HCT116 (cell line): ENCODE measurements around the gene UBE2M. TPM values are rescaled to one million over a fixed set of nuclear protein-coding genes. Genes with fewer than 3 reads are reported as not detected.

Source experiments
- ATAC-seq: fragments of 200-7000 bp; cut with Tn5 transposase; 2 replicates; pipeline ENCODE4 v1.9.1; 2020; ENCODE audit warnings: mild to moderate bottlenecking, moderate library complexity
- BruUV-seq: library from RNA; stranded (reverse); fragments of 400-500 nt; replicated peaks from 2 replicates; lab custom pipeline; 2021; lab: Mats Ljungman, UMichigan
- CTCF ChIA-PET: fragments of 300-600 bp; sonication (Branson Sonifier 250); formaldehyde crosslinking; loops from one replicate; lab custom pipeline; 2021; ENCODE audit warnings: antibody characterized with exemption; lab: Charles Lee
- POLR2A ChIA-PET: fragments of 300-600, 350-600 bp; sonication (Branson Sonifier 250); formaldehyde crosslinking; loops from one replicate; lab custom pipeline; 2021; ENCODE audit warnings: antibody characterized with exemption; lab: Charles Lee
- RAD21 ChIA-PET, 2 experiments: fragments of 300-600 bp; sonication (Branson Sonifier 250); formaldehyde crosslinking; loops; one replicate each; lab custom pipeline; 2023; ENCODE audit warnings: low total read pairs in 2 of 2; ENCODE audit not compliant: uncharacterized antibody in 2 of 2, unreplicated experiment in 2 of 2, low non-redundant PET in 1 of 2; lab: Charles Lee
- DNase-seq: peaks from one replicate; pipeline ENCODE4 v3.0.0-alpha.2; 2010; ENCODE audit warnings: low read depth, low spot score
- H2AFZ ChIP-seq: fragments of 200-600 bp; shearing (Covaris generic), sonication (generic); 2 replicates; pipeline ENCODE4 v1.6.1; 2017; ENCODE audit warnings: low read depth, mixed run types, mixed read lengths, antibody characterized with exemption, low read length; ENCODE audit not compliant: poor library complexity, severe bottlenecking
- H3K27ac ChIP-seq: 2 replicates; pipeline ENCODE4 v1.5.1; 2012; ENCODE audit warnings: low read depth, low read length
- H3K27me3 ChIP-seq: fragments of 200-600 bp; sonication (generic); 2 replicates; pipeline ENCODE4 v1.6.1; 2016; ENCODE audit warnings: mixed run types, low read length, mixed read lengths; ENCODE audit not compliant: insufficient read depth
- H3K36me3 ChIP-seq, 2 experiments: fragments of 200-500 bp in 1 of 2; fragments of 200-600 bp in 1 of 2; sonication (Bioruptor generic) in 1 of 2; sonication (generic) in 1 of 2; 2 replicates each; pipeline versions ENCODE4 v1.5.1 to v1.6.1; 2014 to 2016; ENCODE audit warnings: low read length in 2 of 2, inconsistent platforms in 1 of 2, mixed read lengths in 1 of 2, mixed run types in 1 of 2; ENCODE audit not compliant: insufficient read depth in 2 of 2, control insufficient read depth in 1 of 2
- H3K4me1 ChIP-seq, 2 experiments: fragments of 200-600 bp in 1 of 2; sonication (generic) in 1 of 2; 2 replicates each; pipeline versions ENCODE4 v1.5.1 to v1.6.1; 2012 to 2017; ENCODE audit warnings: low read length in 2 of 2, inconsistent platforms in 1 of 2, mild to moderate bottlenecking in 1 of 2, mixed read lengths in 1 of 2, mixed run types in 1 of 2, moderate library complexity in 1 of 2; ENCODE audit not compliant: insufficient read depth in 2 of 2, control insufficient read depth in 1 of 2
- H3K4me2 ChIP-seq: fragments of 200-600 bp; sonication (generic); 2 replicates; pipeline ENCODE4 v1.6.1; 2017; ENCODE audit warnings: mixed run types, low read length, mixed read lengths
- H3K4me3 ChIP-seq, 2 experiments: fragments of 200-600 bp in 1 of 2; sonication (generic) in 1 of 2; replicated peaks in 1 of 2; 2 replicates each; pipeline ENCODE4 v1.5.1; 2011 to 2016; ENCODE audit warnings: low read length in 2 of 2, control low read depth in 1 of 2, low read depth in 1 of 2, mild to moderate bottlenecking in 1 of 2, mixed read lengths in 1 of 2, mixed run types in 1 of 2
- H3K79me2 ChIP-seq: fragments of 200-600 bp; sonication (generic); 2 replicates; pipeline ENCODE4 v1.6.1; 2017; ENCODE audit warnings: mild to moderate bottlenecking, mixed run types, low read length, moderate library complexity, mixed read lengths; ENCODE audit not compliant: insufficient read depth
- H3K9ac ChIP-seq: fragments of 200-600 bp; sonication (generic); 2 replicates; pipeline ENCODE4 v1.6.1; 2016; ENCODE audit warnings: low read length, mixed read lengths
- H3K9me2 ChIP-seq: fragments of 200-600 bp; sonication (generic), shearing (Covaris generic); 2 replicates; pipeline ENCODE4 v1.6.1; 2017; ENCODE audit warnings: mixed run types, mild to moderate bottlenecking, moderate library complexity; ENCODE audit not compliant: insufficient read depth
- H3K9me3 ChIP-seq, 2 experiments: fragments of 200-500 bp in 1 of 2; fragments of 200-600 bp in 1 of 2; sonication (Bioruptor generic) in 1 of 2; sonication (generic) in 1 of 2; 2 replicates each; pipeline ENCODE4 v1.6.1; 2014 to 2017; ENCODE audit warnings: low read length in 2 of 2, mixed read lengths in 2 of 2, inconsistent platforms in 1 of 2, low read depth in 1 of 2, mild to moderate bottlenecking in 1 of 2, mixed run types in 1 of 2, moderate library complexity in 1 of 2; ENCODE audit not compliant: control insufficient read depth in 1 of 2, insufficient read depth in 1 of 2
- H4K20me1 ChIP-seq: fragments of 200-600 bp; sonication (generic), shearing (Covaris generic); 2 replicates; pipeline ENCODE4 v1.6.1; 2017; ENCODE audit warnings: mixed run types, mild to moderate bottlenecking, moderate library complexity; ENCODE audit not compliant: insufficient read depth
- EGR1 ChIP-seq: IDR thresholded peaks from 2 replicates; pipeline ENCODE4 v1.6.1; 2012; ENCODE audit warnings: low read depth
- EZH2phosphoT487 ChIP-seq: fragments of 200-600 bp; IDR thresholded peaks from 2 replicates; pipeline ENCODE4 v1.6.1; 2018; ENCODE audit warnings: antibody characterized with exemption, borderline replicate concordance
- RAD21 ChIP-seq: IDR thresholded peaks from 2 replicates; pipeline ENCODE4 v1.6.1; 2012; ENCODE audit warnings: low read depth, mild to moderate bottlenecking
- intact Hi-C: fragments of 100-400 bp; cut with micrococcal nuclease; formaldehyde crosslinking; loops from 2 replicates; pipeline ENCODE4 v1.10.0; 2022
- total RNA-seq: library from RNA; stranded (reverse); gene quantifications from one replicate; pipeline ENCODE4 v1.2.1, GENCODE V29; 2021; ENCODE audit not compliant: unreplicated experiment
- TF ChIP-seq, protein P1 (sequence below): IDR thresholded peaks from 2 replicates; pipeline ENCODE4 v1.6.1; 2012
- TF ChIP-seq, protein P2 (sequence below): IDR thresholded peaks from 2 replicates; pipeline ENCODE4 v1.6.1; 2011; ENCODE audit warnings: mild to moderate bottlenecking, low read length, moderate library complexity; ENCODE audit not compliant: insufficient replicate concordance; ENCODE audit errors: extremely low read depth
- TF ChIP-seq, protein P3 (sequence below), 3 experiments: fragments of 200-600 bp in 1 of 3; sonication (generic) in 1 of 3; IDR thresholded peaks in 2 of 3; conservative IDR thresholded peaks in 1 of 3; 2 replicates each; pipeline ENCODE4 v1.5.1; 2012 to 2017; ENCODE audit warnings: low read depth in 2 of 3, low read length in 2 of 3, antibody characterized with exemption in 1 of 3, borderline replicate concordance in 1 of 3, control low read depth in 1 of 3, mild to moderate bottlenecking in 1 of 3, mixed read lengths in 1 of 3, mixed run types in 1 of 3, moderate library complexity in 1 of 3; ENCODE audit not compliant: insufficient read depth in 1 of 3

The UBE2M gene
- total RNA-seq, 1 experiment from 2014 or later, result 120 TPM

- H3K27me3 ChIP-seq, result peaks cover 14% of the 10 kb centered on the region; the same call in 1 of the 2 replicates
- H3K9ac ChIP-seq, result no peak overlapping the region
- no peak overlapping the region for H2AFZ ChIP-seq
- ChIA-PET RAD21 (no interaction called here), CTCF (no interaction called here), POLR2A (no interaction called here)
- H3K4me2 ChIP-seq, result no peak overlapping the region
- no peaks in the 10 kb centered on the region for H3K36me3 ChIP-seq
- TF ChIP-seq, protein P1, sequence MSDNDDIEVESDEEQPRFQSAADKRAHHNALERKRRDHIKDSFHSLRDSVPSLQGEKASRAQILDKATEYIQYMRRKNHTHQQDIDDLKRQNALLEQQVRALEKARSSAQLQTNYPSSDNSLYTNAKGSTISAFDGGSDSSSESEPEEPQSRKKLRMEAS, result no peak
- TF ChIP-seq EZH2phosphoT487 (no peak), EGR1 (no peak), RAD21 (no peak)
- TF ChIP-seq, protein P2, sequence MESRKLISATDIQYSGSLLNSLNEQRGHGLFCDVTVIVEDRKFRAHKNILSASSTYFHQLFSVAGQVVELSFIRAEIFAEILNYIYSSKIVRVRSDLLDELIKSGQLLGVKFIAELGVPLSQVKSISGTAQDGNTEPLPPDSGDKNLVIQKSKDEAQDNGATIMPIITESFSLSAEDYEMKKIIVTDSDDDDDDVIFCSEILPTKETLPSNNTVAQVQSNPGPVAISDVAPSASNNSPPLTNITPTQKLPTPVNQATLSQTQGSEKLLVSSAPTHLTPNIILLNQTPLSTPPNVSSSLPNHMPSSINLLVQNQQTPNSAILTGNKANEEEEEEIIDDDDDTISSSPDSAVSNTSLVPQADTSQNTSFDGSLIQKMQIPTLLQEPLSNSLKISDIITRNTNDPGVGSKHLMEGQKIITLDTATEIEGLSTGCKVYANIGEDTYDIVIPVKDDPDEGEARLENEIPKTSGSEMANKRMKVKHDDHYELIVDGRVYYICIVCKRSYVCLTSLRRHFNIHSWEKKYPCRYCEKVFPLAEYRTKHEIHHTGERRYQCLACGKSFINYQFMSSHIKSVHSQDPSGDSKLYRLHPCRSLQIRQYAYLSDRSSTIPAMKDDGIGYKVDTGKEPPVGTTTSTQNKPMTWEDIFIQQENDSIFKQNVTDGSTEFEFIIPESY, result no peak
- TF ChIP-seq, protein P3, sequence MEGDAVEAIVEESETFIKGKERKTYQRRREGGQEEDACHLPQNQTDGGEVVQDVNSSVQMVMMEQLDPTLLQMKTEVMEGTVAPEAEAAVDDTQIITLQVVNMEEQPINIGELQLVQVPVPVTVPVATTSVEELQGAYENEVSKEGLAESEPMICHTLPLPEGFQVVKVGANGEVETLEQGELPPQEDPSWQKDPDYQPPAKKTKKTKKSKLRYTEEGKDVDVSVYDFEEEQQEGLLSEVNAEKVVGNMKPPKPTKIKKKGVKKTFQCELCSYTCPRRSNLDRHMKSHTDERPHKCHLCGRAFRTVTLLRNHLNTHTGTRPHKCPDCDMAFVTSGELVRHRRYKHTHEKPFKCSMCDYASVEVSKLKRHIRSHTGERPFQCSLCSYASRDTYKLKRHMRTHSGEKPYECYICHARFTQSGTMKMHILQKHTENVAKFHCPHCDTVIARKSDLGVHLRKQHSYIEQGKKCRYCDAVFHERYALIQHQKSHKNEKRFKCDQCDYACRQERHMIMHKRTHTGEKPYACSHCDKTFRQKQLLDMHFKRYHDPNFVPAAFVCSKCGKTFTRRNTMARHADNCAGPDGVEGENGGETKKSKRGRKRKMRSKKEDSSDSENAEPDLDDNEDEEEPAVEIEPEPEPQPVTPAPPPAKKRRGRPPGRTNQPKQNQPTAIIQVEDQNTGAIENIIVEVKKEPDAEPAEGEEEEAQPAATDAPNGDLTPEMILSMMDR (IDR thresholded peaks at IDR 0.05 in 2 of 3, conservative IDR thresholded peaks at IDR 0.05 in 1 of 3; ENCODE audit: borderline replicate concordance in 1 of 3, insufficient read depth in 1 of 3, low read depth in 2 of 3, low read length in 2 of 3), result no peak
- no TSS peak for BruUV-seq
- H3K79me2 ChIP-seq, result no peaks in the 10 kb centered on the region
- DNase-seq (no peak), ATAC-seq (no peak)
- H3K4me3 ChIP-seq, result no peak overlapping the region
- H3K9me2 ChIP-seq, result no peaks in the 10 kb centered on the region
- H3K9me3 ChIP-seq, result no peaks in the 10 kb centered on the region
- intact Hi-C loops, result no loop called here
- H3K27ac ChIP-seq, result no peak overlapping the region
- no peaks in the 10 kb centered on the region for H4K20me1 ChIP-seq
- H3K4me1 ChIP-seq, result peaks cover 3 to 5% of the 10 kb centered on the region in 2 experiments
Measured at GRCh38 chr19:58538257-58539168, 19.9 kb downstream of the UBE2M start.
